Uterus (tissue), 2 donors: ENCODE data around the gene UST.

Experiments used
- CTCF ChIP-seq, 4 experiments: fragments of 200-600 bp in 2 of 4; fragments of 450-650 bp in 2 of 4; sonication (generic) in 2 of 4; IDR thresholded peaks; one replicate each; pipeline ENCODE4 v1.5.1; 2016 to 2019; ENCODE audit warnings: antibody characterized with exemption in 4 of 4, mild to moderate bottlenecking in 2 of 4, moderate library complexity in 1 of 4
- POLR2A ChIP-seq, 2 donors: fragments of 450-650 bp; IDR thresholded peaks; one replicate each; pipeline ENCODE4 v1.6.1; 2016; ENCODE audit warnings: antibody characterized with exemption in 2 of 2, mild to moderate bottlenecking in 1 of 2, moderate library complexity in 1 of 2

- TF ChIP-seq POLR2A (IDR thresholded peaks at IDR 0.05), result no peak
- no peak for TF ChIP-seq CTCF (IDR thresholded peaks at IDR 0.05)
These were observed 296.8 kb downstream of the UST start for GRCh38 chr6:149043476-149044130.
